Stimulated activated CD4-positive, alpha-beta T cell treated with anti-CD3 and anti-CD28 coated beads, TNF-alpha, amount 100 ng/mL, for 4 hours (primary cell): ENCODE measurements around the gene NOL3.

Source experiments
- DNase-seq, 3 experiments: peaks; one replicate each; pipeline ENCODE4 v3.0.0-alpha.2; 2020; ENCODE audit warnings: low read depth in 3 of 3

The NOL3 gene

DNA sequence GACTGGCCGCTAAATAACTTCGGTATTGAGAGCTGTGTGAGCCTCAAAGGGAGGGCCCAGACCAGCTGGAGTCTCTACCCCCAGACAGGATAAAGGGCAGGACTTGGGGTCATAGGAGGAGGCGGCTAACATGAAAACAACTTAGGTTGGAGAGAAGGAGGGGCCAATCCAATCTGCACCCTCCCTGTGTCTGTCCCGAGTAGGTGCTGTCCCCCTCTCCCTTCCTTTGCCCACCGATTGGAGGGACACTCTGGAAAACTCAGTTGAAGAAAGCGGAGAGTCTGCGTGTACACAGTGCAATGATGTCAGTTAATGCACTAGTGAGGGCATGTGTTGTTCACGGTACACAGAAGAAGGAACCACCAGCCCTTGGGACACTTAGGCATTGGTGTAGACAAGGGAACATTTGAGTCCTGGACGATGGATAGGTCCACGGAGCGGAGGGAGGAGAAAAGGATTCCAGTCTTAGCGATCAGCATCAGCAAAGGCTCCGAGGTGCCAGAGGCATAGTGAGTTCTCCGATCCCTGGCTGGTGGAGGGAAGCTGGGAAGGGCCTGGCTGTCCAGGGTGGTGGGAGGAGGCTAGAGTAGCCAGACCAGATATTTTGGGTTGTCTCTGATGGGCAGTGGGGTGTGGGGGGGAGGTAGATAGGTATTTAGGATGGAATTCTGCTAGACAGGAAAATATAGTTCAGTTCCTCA is 761 bp downstream of the NOL3 start:
- DNase-seq, result no peak

DNA sequence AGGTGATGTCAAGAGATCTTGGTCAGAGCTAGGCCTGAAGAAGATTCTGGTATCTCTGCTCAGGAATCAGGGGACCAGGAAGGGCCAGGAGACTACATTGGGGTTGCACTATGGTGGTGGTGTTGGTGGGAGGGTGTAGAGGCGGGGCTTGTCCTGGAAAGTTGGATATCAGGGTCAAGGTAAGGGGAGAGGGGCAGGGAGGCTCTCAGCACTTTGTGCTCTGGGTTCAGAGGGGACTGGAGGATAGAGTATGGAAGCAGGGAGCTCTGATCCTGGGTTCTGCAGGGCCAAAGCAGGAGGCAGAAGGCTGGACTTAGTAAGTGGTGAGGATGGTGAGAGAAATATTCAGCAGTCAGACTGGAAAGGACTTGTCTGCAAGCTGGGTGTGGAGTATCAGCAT is 3.0 kb downstream of the NOL3 start:
- DNase-seq, result no peak

DNA sequence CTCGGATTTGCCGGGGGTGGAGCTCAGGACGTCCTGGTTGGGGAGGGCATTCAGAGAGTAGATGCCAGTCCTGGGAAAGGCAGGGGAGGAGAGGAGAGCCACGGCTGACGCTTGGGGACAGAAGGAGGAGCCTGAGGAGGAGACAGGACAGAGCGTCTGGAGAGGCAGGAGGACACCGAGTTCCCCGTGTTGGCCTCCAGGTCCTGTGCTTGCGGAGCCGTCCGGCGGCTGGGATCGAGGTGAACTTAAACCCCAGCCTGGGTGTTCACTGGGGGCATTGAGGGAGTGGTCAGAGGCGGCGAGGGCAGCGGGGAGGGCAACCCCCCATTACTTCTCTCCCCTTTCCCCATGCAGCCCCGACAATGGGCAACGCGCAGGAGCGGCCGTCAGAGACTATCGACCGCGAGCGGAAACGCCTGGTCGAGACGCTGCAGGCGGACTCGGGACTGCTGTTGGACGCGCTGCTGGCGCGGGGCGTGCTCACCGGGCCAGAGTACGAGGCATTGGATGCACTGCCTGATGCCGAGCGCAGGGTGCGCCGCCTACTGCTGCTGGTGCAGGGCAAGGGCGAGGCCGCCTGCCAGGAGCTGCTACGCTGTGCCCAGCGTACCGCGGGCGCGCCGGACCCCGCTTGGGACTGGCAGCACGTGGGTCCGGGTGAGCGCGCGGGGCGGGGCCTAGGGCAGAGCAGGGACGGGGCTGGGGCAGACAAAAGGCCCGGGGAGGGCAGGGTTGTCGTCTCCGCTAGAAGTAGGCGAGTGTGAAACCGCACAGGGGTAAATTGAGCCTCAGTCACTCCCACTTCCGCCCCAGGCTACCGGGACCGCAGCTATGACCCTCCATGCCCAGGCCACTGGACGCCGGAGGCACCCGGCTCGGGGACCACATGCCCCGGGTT is 3.7 kb downstream of the NOL3 start:
- DNase-seq, result peak in 1 of 3 experiments; percentile 41

DNA sequence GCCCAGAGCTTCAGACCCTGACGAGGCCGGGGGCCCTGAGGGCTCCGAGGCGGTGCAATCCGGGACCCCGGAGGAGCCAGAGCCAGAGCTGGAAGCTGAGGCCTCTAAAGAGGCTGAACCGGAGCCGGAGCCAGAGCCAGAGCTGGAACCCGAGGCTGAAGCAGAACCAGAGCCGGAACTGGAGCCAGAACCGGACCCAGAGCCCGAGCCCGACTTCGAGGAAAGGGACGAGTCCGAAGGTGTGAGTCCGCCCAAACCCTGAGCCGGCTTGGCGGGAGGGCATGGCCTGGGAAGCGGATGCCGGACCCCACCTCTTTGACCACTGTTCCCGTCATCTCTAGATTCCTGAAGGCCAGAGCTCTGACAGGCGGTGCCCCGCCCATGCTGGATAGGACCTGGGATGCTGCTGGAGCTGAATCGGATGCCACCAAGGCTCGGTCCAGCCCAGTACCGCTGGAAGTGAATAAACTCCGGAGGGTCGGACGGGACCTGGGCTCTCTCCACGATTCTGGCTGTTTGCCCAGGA is 4.4 kb downstream of the NOL3 start:
- DNase-seq, result no peak

DNA sequence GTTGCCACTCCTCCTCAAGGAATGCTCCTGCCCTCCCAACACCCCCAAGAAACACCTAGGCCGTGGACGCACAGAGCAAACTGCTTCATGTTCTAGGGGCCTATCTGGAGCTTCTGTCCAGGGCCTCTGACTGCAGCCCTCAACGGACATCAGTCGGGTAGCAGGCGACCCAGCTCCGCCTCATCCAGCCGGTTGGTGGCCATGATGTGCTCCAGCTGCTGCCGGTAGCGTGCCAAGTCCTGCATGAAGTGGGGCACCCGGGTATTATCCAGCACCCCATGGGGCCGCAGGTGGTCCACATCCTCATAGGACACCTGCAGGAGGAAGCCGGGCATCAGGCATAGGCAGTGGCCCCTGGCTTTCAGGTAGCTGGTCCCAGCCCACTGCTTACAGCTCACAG is 6.3 kb downstream of the NOL3 start:
- DNase-seq, result no peak

DNA sequence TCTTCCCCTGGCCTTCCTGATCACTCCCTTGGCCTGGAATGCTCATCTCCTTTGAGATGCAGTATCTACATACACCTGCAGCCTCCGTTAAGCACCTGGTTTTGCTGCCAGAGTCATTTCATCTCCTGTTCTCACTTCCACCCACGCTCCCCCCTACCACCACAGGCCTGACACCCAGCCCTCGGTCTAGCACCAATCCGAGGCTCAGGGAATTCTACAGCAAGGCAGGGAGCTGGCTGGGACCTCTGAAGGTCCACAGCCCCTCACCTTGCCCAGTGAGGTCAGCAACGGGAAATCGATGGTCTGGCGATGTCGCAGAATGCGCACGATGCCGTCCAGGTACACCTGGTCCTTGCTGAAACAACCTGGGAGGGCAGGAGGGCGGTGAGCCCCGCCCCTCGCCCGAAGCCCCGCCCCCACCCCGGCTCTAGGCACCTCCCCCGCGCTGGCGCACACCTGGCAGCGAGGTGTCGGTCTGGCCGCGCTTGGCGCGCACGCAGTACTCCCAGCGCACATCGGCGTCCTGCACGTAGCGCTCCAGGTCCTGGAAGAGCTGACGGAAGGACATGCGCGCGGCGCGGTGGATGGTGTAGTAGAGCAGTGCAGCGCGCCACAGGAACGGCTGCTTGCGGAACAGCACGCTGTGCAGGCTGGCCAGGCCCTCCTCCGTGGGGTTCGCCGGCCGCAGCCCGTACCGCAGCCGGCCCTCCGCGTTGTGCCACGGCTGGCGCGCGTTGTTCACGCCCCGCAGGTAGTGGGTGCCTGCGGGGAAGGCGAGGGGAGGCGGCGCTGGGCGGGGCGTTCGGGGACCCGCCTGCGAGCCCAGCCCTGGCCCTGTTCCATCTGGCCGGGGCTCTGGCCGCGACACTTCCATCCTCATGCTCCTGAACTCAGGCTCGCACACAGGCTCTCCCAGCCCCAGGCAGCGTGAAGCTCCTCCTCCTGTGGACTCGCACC is 7.7 kb downstream of the NOL3 start:
- DNase-seq, result no peak

DNA sequence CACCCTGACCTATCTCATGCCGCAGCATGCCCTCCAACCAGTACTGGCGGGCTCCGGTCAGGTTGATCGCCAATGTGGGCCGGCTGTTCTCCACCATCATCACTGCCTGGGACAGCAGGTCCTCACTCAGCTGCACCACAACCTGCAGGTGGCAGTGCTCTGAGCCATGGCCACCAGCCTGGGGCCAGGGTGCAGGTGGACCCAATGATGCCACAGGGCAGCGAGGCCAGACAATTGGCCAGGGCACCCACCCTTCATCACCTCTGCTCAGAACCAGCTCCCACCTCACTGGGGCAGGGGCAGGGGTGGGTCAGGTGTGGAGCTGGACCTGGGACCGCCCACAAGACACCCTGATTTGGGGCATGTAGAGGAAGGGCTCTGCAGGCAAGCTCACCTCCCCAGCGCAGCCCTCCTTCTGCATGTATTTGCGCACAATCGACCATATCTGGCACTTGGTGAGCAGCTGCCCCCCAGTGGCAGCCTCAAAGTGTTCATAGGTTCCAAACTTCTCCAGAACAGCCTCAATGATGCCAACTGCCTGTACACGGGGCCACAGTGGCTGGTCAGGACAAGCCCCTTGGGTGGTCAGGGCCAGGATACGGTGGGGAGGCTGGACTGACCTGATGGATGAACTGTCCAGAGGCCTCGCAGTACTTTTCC is 9.2 kb downstream of the NOL3 start:
- no peak for DNase-seq

DNA sequence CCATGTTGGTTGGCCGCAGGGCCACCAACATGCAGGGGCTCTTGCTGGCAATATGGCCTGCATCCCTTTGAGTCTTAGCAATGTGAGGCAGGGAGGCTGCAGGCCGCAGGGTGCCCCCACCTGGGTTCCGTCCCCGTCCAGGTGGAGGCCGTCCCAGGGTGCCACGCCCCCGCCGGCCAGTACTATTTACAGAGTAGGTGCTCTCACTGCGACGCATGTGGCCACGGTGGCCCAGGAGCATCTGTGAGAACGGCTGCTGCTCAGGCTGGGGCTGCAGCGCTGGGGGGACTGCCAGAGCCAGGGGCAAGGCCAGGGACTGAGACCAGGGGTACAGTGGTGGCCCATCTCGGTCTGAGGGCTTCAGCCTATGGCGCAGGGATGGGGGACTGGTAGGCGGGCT is 9.8 kb downstream of the NOL3 start:
- DNase-seq, result no peak

DNA sequence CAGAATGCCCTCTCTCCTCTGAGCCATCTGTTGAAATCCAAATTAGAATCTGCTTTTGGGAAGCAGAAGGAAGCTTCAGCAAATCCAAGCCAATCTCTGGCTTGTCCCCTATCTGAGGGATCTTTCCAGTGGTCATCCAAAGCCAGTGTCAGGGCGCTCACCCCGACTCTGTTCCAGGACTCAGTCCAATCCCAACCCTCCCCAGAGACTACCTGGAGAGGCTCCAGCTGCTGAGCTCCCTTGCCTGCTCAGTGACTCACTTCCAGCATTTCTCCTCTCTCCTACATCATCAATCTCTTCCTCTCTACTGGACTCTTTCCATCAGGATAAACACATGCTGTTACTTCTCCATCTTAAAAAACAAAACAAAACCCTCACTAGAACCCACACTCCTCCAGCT is 11.0 kb downstream of the NOL3 start:
- no peak for DNase-seq

DNA sequence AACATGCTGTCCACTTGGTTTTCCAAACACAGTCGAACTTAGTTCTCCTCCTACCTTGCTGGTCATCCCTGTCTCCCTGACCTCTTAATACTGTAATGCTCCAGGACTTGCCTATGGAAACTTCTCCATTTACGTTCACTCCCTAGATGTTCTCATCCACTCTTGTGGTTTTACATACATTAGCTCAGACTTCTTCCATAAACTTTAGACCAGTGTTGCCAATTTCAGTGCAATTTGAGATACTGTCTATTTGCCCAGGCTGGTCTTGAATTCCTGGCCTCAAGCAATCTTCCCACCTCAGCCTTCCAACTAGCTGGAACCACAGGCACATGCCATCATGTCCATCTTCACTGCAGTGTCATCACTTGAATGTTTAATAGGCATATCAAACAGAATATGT is 11.9 kb downstream of the NOL3 start:
- no peak for DNase-seq

DNA sequence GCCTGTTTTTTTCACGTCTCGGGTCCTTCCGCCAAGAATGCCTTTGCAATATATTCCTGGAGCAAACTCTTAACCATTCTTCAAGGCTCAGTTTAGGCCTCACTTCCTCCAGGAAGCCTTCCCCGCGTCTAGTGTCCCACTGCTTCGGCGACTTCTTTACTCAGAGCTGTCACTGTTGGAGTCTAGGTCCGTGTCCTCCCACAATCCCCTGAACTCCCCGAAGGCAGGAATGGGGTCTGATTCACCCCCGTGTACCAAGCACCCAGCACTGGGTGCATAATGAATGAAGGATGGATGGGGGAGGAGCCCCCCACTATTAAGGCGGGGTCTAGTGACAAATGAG is 12.9 kb downstream of the NOL3 start:
- DNase-seq, result no peak

DNA sequence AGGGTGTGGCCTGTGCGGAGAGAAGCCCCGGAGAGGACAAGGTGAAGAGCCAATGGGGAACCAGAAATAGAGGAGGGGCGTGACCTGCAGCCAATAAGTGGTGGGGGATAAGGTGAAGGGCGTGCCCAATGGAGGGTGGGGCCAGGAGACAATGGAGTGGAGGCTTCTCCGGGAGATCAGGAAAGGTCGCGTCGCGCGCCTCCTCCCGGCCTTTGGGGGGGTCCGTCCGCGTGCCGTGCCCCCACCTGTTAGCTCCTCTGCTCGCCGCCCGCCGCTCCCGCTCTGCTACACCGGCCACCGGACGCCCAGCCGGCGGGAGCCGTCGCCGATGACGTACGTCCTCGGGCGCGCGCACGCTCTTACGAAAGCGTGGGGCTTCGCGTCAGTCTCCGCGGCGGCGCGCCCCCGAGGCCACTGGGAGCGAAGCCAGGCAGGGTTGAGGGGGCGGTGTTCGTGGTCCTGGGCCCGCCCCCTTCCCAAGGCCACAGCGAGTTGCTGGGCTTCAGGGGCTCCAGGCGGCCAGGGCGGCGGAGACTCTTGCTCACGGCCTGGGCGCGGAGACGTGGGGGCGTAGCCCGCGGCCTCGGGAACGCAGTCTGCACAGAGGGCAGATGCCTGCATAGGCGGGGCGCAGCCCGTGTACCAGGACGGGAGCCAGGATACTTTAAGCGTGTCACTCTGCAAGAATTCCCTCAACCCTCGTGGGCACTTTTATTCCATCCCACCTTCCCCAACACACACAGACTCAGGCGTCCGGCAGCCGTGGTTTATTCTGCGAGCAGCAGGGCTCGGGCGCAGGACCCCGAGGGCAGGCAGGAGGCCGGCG is 13.5 kb downstream of the NOL3 start, which contains the start of gene MATCAP1:
Gene MATCAP1 (minus strand): TSS at position 337 of the 826 bp plus-strand sequence. CDS start 3,353 bp downstream, outside the sequence.
- DNase-seq, result peak; percentile 83 to 90 (median 88)

DNA sequence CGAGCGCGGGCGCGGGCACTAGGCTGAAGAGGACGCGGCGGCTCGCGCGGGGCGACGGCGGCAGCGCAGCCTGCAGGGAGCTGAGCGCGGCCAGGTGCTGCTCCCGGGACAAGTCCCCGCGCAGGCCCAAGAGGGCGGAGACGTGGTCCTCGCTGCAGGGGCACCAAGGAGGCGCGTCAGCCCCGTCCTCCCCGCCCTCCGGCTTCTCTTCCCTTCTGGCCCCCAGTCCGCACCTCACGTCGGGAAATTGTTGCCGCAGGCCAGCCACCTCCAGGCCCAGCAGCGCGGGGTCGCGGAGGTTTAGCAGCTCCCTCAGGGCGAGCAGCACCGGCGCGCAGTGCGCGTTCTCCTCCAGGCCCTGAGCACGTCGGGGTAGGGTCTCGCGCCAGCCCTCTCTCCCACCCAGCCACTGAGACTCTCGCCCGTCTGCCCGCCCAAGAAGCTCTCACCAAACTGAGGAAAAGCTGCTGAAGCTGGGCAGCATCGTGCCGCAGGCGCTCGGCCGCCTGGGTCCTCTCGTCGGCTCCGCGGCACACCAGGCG is 14.2 kb downstream of the NOL3 start:
- DNase-seq, result peak in 1 of 3 experiments; percentile 27

DNA sequence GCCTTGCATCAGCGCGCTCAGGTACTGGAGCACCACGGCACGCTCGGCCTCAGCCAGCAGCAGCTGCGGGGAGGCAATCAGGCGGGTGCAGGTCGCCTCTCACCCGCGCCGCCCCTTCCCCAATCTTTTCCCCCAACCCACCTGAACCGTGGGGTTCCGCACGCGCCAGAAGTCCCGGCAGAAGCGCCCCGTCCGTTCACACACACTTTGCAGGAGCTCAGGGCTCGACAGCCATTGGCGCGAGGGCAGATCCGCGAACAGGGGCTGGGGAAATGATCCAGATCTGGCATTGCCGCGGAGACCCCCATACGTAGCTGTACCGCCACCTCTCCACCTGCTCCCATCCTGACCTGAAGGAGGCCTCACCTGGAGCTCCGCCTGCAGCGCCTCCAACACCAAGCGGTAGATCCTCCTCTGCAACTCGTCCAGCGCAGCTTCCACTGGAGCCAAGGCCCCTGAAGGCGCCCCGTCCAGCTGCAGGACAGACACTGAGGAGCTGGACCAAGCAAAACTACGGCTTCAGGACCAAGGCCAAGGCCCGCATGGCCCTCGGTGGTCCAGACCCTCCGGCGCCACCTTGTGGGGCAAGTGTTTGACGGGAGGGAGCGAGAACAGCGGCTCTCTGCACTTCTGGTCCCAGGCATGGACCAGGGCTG is 14.8 kb downstream of the NOL3 start:
- DNase-seq, result peak; percentile 62 to 75 (median 64)

DNA sequence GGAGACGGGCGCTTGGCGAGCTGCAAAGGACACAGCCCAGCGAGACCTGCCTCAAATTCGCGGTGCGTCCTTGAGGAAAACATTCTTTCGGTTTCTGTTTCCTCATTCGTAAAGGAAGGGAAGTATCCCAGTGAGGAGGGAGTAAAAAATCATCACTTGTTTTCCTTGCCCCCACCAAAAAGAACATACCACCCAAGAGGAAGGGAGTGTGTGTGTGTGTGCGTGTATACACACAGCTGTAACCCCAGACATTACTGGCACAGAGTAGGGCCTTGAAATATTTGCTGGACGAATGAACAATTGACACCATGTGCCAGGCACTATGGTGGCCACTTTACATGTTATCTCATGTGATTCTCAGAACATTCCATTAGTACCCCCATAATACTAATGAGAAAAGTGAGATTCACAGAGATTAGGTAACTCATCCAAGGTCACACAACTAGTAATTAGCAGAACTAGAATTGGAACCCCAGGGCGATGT is 15.4 kb downstream of the NOL3 start:
- DNase-seq, result no peak

DNA sequence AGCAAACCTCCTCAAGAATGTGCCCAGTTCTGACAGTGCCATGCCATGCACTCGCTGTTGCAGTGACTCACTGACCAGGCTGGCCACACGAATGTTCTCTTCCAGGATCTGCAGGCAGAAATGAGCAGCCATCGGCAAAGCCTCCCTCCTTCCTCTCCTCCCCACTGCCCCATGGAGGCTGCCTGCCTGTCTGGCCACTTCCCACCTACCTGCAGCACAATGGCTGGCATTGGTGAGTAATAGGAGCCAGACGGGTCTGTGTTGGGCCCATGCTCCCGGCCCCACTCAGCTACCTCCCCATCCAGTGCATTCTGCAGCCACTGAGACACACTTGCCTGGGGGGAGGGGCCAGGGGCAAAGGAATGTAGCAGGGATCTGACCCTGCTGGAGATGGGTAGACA is 16.2 kb downstream of the NOL3 start:
- DNase-seq, result no peak

DNA sequence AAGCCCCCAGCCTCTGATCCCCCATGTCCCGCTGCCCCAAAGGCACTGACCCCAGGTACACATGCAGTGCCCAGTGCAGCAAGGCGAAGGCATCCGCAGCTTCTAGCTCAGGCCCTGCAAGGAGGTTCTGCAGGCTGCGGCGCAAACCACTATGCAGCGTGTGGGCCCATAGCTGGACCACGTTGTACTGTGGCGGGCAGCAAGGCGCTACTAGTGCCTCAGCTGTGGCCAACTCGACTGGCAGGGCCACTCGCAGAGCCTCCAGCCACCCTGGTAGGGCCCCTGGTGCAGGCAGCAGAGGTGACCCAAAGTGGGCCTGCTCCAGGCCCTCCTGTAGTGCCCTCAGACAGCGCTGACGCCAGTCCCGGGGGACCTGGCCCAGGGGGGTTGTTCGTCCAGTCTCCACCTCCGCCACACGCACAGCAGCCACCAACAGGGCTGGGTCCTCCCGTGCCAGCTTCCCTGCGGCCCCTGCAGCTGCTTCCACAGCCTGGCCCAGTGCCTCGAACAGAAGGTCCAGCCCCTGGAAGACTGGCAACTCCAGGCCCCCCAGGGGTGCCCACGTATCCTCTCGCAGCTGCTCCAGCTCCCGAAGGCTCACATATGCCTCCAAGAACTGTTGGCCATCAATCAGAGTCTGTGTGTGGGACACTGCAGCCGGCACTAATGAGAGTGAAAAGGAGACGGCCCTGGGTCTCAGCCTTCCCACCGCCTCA is 17.0 kb downstream of the NOL3 start:
- DNase-seq, result no peak

DNA sequence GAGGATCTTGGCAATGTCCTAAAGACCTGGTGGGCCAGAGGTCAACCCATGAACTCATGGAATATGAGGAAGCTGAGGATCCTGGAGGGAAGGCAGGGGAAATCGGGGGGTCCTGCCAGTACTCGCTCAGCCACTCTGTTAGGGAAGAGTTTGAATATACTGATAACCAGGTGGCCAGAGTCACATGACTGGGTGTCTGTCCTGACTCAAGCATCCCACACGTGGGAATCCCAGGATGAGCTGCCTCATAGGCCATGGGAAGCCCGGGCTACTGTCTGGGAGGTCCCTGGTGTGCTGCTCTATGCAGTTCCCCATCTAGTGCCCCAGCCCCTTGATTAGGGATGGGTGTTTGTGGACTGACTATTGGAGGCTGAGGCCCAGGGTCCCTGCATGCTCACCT is 18.0 kb downstream of the NOL3 start:
- DNase-seq, result no peak

DNA sequence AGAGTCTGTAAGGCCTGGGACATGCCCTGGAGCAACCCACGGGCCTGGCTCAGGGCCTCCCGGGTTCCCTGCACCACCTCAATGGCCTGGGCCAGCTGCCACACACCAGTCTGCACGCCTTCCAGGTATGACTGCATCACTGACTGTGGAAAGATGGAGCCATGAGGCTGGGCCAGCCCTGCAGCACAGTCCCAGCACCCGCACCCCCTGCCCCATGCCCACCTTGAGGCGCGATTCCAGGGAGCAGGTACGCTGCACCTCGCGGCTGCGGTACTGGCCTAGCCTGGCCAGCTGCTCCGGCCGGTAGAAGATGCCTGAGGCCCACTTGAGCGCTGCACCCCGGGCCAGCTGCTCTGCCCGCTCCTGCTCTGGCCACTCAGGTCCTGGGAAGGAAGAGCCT is 18.5 kb downstream of the NOL3 start:
- DNase-seq, result no peak
